ENCODE data around the gene SLC16A1.
"Not testable (repeated sequence)": the region's sequence is repeated elsewhere in the genome, so short reads cannot be mapped to it uniquely, and the experiment has no call there.

Gene SLC16A1

GRCh38 chr1:112911506-112912220 is 44.3 kb downstream of the SLC16A1 start:
- DNase-seq, result no peak

GRCh38 chr1:112909847-112910246 is 46.1 kb downstream of the SLC16A1 start:
- no peak for DNase-seq

- no peak for DNase-seq
Measured at GRCh38 chr1:112906150-112906698, 49.8 kb downstream of the SLC16A1 start.

GRCh38 chr1:112905395-112906149 is 50.4 kb downstream of the SLC16A1 start:
- DNase-seq, result peak; percentile 12

GRCh38 chr1:112904831-112905261 is 51.1 kb downstream of the SLC16A1 start:
- DNase-seq, result no peak

- no peak for DNase-seq
Measured at GRCh38 chr1:112904071-112904830, 51.7 kb downstream of the SLC16A1 start.

- DNase-seq, result no peak
Measured at GRCh38 chr1:112902221-112902620, 53.8 kb downstream of the SLC16A1 start.

- no peak for DNase-seq
Measured at GRCh38 chr1:112901387-112901786, 54.6 kb downstream of the SLC16A1 start.

- DNase-seq, result no peak
Measured at GRCh38 chr1:112896783-112897182, 59.2 kb downstream of the SLC16A1 start.

GRCh38 chr1:112894561-112895011 is 61.4 kb downstream of the SLC16A1 start:
- no peak for DNase-seq

- DNase-seq, result no peak
Measured at GRCh38 chr1:112894010-112894292, 62.0 kb downstream of the SLC16A1 start.

GRCh38 chr1:112893288-112894009 is 62.5 kb downstream of the SLC16A1 start:
- DNase-seq, result no peak

- not testable (repeated sequence) for DNase-seq
Measured at GRCh38 chr1:112889906-112890305, 66.1 kb downstream of the SLC16A1 start.

GRCh38 chr1:112889052-112889768 is 66.8 kb downstream of the SLC16A1 start:
- DNase-seq, result no peak

- no peak for DNase-seq
Measured at GRCh38 chr1:112888630-112889029, 67.4 kb downstream of the SLC16A1 start.

- no peak for DNase-seq
Measured at GRCh38 chr1:112887599-112888283, 68.3 kb downstream of the SLC16A1 start.

GRCh38 chr1:112884996-112885395 is 71.0 kb downstream of the SLC16A1 start:
- DNase-seq, result not testable (repeated sequence)

- DNase-seq, result no peak
Measured at GRCh38 chr1:112882271-112882744, 73.7 kb downstream of the SLC16A1 start.

GRCh38 chr1:112881742-112882127 is 74.3 kb downstream of the SLC16A1 start:
- no peak for DNase-seq

GRCh38 chr1:112879834-112880233 is 76.2 kb downstream of the SLC16A1 start:
- no peak for DNase-seq

GRCh38 chr1:112878321-112878720 is 77.7 kb downstream of the SLC16A1 start:
- DNase-seq, result no peak

All from NCI-H774 (cell line).